Measurements from ENCODE around the gene WFDC1.

Gene WFDC1

DNA sequence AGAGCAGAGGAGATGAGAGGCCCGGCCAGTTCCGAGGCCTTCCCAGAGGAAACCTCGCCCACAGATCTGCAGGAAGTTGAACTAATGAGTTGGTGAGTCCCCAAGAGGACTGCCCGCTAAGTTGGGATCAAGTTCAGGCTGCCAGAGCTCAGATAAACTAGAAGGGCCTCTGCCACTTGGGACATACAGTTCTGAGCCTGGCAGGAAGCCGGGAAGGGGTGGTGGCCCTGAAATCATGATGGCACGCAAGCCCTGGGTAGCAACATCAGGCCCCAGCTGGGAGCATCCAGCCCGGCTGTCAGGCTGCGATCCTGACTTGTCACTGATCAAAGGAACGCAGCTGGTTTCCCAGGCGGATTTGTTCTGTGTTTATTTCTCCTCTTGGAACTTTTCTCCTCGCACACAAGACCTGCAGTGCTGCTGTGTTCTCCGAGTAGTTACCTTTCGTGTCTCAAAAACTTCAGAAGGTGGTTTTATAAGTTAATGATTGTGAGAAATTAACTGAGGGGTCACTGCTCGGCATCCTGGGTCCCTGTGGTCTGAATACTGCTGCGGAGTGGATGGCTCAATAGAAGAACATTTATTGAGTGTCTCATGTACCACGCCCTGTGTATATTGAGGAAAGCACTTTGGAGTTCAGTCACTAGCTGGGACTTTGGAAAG lies 8.0 kb upstream of the WFDC1 start:
- DNase-seq (ENCODE audit: low read depth): no peak
- TF ChIP-seq, protein P1, sequence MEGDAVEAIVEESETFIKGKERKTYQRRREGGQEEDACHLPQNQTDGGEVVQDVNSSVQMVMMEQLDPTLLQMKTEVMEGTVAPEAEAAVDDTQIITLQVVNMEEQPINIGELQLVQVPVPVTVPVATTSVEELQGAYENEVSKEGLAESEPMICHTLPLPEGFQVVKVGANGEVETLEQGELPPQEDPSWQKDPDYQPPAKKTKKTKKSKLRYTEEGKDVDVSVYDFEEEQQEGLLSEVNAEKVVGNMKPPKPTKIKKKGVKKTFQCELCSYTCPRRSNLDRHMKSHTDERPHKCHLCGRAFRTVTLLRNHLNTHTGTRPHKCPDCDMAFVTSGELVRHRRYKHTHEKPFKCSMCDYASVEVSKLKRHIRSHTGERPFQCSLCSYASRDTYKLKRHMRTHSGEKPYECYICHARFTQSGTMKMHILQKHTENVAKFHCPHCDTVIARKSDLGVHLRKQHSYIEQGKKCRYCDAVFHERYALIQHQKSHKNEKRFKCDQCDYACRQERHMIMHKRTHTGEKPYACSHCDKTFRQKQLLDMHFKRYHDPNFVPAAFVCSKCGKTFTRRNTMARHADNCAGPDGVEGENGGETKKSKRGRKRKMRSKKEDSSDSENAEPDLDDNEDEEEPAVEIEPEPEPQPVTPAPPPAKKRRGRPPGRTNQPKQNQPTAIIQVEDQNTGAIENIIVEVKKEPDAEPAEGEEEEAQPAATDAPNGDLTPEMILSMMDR (IDR thresholded peaks at IDR 0.05; ENCODE audit: low read depth, low read length): no peak
- TF ChIP-seq MYC (IDR thresholded peaks at IDR 0.05; ENCODE audit: low read depth, low read length): no peak
- no peak for TF ChIP-seq POLR2A (IDR thresholded peaks at IDR 0.05; ENCODE audit: extremely low read depth, insufficient read length)
- TF ChIP-seq, protein P2, sequence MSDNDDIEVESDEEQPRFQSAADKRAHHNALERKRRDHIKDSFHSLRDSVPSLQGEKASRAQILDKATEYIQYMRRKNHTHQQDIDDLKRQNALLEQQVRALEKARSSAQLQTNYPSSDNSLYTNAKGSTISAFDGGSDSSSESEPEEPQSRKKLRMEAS (IDR thresholded peaks at IDR 0.05; ENCODE audit: low read depth, low read length): no peak

DNA sequence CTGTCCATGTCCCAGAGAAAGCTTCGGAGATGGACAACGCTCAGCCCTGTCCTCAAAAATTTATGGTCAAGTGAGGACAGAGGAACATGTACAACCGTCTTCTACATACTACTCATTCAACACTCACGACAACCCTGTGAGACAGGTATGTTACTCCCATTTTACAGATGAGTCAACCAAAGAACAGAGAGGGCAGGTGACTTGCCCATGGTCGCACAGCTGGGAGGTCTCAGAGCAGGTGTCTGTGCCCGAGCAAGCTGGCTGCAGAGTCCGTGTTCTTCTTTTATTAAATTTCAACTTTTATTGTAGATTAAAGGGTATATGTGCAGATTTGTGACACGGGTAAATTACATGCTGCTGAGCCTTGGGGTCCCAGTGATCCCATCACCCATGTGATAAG lies 5.8 kb upstream of the WFDC1 start:
- TF ChIP-seq, protein P2 (IDR thresholded peaks at IDR 0.05; ENCODE audit: low read depth, low read length): no peak
- TF ChIP-seq POLR2A (IDR thresholded peaks at IDR 0.05; ENCODE audit: extremely low read depth, insufficient read length): no peak
- TF ChIP-seq, protein P1 (IDR thresholded peaks at IDR 0.05; ENCODE audit: low read depth, low read length): no peak
- TF ChIP-seq MYC (IDR thresholded peaks at IDR 0.05; ENCODE audit: low read depth, low read length): no peak
- DNase-seq (ENCODE audit: low read depth): no peak
- no peak overlapping the region for H3K4me3 ChIP-seq (ENCODE audit: low read depth, low read length)

More for the DNA sequence above, 8.0 kb upstream of the WFDC1 start:
- no peak overlapping the region for H3K4me3 ChIP-seq (ENCODE audit: low read depth, low read length)

DNA sequence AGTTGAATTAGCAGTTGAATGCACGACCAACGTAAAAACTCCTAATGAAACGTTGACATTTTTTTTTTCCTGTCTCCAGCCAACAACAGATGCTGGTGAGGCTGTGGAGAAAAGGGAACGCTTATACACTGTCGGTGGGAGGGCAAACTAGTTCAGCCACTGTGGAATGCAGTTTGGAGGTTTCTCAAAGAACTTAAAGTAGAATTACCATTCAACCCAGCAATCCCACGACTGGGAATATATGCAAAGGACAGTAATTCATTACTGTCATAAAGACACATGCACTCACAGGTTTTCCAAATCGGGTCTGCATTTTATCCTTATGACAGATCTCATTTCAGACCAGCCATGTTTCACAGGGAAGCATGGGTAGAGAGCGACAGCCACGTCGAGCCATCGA lies 3.5 kb upstream of the WFDC1 start:
- DNase-seq (ENCODE audit: low read depth): no peak
- TF ChIP-seq POLR2A (IDR thresholded peaks at IDR 0.05; ENCODE audit: extremely low read depth, insufficient read length) (no peak), MYC (IDR thresholded peaks at IDR 0.05; ENCODE audit: low read depth, low read length) (no peak)
- TF ChIP-seq, protein P2 (IDR thresholded peaks at IDR 0.05; ENCODE audit: low read depth, low read length): no peak
- TF ChIP-seq, protein P1 (IDR thresholded peaks at IDR 0.05; ENCODE audit: low read depth, low read length): no peak
- H3K4me3 ChIP-seq (ENCODE audit: low read depth, low read length): no peak overlapping the region

DNA sequence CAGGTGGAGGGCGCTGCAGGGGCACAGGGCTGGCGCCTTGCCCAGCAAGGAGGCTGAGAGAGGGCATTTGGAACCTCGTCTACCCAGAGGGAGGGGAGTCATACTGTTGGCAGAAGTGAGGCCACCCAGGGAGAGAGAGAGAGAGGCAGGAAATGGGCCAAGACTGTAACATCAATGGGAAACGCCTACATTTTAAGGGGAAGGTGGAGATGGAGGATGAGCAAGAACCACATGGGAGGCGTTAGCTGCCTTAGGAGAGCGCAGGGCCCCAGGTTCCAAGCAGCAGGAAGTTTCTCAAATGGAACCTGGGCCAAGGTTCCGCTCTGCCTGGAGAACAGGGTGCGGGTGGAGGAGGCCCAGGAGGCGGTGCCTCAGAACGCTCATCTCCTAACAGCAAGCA lies 2.7 kb upstream of the WFDC1 start:
- peak; percentile 64 for DNase-seq (ENCODE audit: low read depth)
- H3K4me3 ChIP-seq (ENCODE audit: low read depth, low read length): no peak overlapping the region
- TF ChIP-seq, protein P2 (IDR thresholded peaks at IDR 0.05; ENCODE audit: low read depth, low read length): no peak
- TF ChIP-seq, protein P1 (IDR thresholded peaks at IDR 0.05; ENCODE audit: low read depth, low read length): no peak
- no peak for TF ChIP-seq MYC (IDR thresholded peaks at IDR 0.05; ENCODE audit: low read depth, low read length)
- TF ChIP-seq POLR2A (IDR thresholded peaks at IDR 0.05; ENCODE audit: extremely low read depth, insufficient read length): no peak

DNA sequence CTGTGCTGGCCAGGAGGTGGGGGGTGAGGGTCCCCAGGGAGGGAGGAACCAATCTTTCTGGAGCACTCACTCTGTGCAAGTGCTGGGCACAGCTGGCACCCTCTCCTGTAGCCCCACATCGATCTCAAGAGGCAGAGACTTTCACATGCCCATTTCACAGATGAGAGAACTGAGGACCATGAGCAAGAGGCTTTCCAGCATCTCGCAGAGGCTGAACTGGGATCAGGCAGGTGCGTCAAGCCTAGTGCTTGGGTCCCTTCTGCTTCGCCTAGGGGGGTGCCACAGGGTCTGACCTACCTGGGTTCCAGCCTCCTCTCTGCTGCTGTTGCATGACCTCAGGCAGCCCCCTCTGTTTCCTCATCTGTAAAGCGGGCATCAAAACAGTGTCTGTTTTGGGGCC lies 1.3 kb upstream of the WFDC1 start:
- no peak for DNase-seq (ENCODE audit: low read depth)
- TF ChIP-seq, protein P1 (IDR thresholded peaks at IDR 0.05; ENCODE audit: low read depth, low read length): no peak
- TF ChIP-seq POLR2A (IDR thresholded peaks at IDR 0.05; ENCODE audit: extremely low read depth, insufficient read length) (no peak), MYC (IDR thresholded peaks at IDR 0.05; ENCODE audit: low read depth, low read length) (no peak)
- TF ChIP-seq, protein P2 (IDR thresholded peaks at IDR 0.05; ENCODE audit: low read depth, low read length): no peak
- no peak overlapping the region for H3K4me3 ChIP-seq (ENCODE audit: low read depth, low read length)

Data from NB4 (cell line).